ENCODE measurements around the gene AUTS2.

AUTS2 gene

DNA sequence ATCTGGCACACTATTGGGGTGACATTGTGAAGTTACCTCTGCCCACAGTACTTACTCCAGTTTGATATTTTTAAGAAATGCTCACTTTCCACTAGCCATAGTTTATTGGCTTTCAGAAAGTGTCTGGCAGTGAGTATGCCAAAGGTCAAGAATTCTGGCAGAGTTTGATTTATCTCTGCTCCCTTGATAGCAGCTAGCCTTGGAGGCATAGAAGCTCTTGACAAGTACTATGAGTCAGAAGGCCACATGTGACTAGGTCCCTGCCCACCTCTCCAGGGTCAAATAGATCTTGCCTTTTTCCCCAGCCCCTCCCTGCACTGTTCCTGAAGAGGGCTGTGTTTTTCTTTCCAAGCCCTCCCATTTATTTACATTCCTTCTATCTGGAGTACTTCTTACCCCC is 202.2 kb downstream of the AUTS2 start:
- no peak overlapping the region for H3K4me3 ChIP-seq (replicated peaks; ENCODE audit: insufficient read depth, low read length)
- H3K27ac ChIP-seq (replicated peaks), result no peak overlapping the region
- no peaks in the 10 kb centered on the region for H3K27me3 ChIP-seq (ENCODE audit: insufficient read depth, poor library complexity, severe bottlenecking)
- DNase-seq (ENCODE audit: low read depth in 1 of 2, low spot score in 1 of 2), result no peak
- TF ChIP-seq, protein P1, sequence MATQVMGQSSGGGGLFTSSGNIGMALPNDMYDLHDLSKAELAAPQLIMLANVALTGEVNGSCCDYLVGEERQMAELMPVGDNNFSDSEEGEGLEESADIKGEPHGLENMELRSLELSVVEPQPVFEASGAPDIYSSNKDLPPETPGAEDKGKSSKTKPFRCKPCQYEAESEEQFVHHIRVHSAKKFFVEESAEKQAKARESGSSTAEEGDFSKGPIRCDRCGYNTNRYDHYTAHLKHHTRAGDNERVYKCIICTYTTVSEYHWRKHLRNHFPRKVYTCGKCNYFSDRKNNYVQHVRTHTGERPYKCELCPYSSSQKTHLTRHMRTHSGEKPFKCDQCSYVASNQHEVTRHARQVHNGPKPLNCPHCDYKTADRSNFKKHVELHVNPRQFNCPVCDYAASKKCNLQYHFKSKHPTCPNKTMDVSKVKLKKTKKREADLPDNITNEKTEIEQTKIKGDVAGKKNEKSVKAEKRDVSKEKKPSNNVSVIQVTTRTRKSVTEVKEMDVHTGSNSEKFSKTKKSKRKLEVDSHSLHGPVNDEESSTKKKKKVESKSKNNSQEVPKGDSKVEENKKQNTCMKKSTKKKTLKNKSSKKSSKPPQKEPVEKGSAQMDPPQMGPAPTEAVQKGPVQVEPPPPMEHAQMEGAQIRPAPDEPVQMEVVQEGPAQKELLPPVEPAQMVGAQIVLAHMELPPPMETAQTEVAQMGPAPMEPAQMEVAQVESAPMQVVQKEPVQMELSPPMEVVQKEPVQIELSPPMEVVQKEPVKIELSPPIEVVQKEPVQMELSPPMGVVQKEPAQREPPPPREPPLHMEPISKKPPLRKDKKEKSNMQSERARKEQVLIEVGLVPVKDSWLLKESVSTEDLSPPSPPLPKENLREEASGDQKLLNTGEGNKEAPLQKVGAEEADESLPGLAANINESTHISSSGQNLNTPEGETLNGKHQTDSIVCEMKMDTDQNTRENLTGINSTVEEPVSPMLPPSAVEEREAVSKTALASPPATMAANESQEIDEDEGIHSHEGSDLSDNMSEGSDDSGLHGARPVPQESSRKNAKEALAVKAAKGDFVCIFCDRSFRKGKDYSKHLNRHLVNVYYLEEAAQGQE (IDR thresholded peaks at IDR 0.05; ENCODE audit: insufficient replicate concordance, low read depth), result no peak
- TF ChIP-seq SPI1 (IDR thresholded peaks at IDR 0.05; ENCODE audit: borderline replicate concordance, low read depth) (no peak), POLR2AphosphoS5 (IDR thresholded peaks at IDR 0.05; ENCODE audit: low read depth) (no peak), GABPA (IDR thresholded peaks at IDR 0.05; ENCODE audit: low read depth) (no peak)
- TF ChIP-seq, protein P2, sequence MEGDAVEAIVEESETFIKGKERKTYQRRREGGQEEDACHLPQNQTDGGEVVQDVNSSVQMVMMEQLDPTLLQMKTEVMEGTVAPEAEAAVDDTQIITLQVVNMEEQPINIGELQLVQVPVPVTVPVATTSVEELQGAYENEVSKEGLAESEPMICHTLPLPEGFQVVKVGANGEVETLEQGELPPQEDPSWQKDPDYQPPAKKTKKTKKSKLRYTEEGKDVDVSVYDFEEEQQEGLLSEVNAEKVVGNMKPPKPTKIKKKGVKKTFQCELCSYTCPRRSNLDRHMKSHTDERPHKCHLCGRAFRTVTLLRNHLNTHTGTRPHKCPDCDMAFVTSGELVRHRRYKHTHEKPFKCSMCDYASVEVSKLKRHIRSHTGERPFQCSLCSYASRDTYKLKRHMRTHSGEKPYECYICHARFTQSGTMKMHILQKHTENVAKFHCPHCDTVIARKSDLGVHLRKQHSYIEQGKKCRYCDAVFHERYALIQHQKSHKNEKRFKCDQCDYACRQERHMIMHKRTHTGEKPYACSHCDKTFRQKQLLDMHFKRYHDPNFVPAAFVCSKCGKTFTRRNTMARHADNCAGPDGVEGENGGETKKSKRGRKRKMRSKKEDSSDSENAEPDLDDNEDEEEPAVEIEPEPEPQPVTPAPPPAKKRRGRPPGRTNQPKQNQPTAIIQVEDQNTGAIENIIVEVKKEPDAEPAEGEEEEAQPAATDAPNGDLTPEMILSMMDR (IDR thresholded peaks at IDR 0.05; ENCODE audit: insufficient read depth, low read length), result no peak

DNA sequence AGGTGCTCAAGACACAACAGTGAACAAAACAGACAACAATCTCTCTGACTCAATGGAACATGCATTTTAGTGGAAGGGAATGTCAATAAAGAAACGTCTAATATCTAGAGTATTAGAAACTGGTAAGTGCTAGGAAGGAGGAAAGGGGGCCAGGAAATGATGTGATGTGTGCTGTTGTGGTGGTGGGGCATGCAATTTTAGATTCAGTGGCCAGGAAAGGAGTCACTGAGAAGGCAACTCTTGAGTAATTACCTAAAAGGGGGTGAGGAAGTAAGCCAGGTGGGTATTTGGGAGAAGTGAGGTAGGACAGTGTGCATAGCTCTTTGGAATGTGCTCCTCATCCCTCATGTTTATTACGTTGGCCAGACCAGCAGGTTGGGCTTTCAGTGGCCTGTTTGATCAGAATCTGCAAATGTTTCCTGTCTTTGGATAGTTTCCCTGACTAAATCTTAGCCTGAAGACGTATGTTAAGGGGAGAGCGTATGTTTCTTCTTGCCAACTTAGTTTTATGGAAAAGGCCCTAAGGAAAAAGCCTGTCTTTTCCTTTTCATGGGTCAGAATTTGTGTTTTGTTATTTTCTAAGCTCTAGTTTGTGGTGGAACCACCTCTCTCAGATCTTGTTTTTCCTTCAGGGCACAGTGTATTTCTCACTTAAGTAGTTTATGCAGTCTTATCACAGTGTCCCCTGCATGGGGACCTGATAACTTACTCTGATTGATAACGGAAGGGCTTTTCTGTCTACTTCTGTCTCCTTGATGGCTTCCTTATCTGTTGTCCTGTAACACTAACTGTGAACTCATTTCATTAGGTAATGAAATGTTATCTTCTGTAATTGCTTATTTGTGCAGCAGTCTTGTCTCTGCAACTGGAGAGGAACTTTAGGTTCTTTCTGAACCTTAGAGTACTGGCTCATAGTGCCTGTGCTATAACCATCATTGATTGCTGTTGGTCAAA is 203.7 kb downstream of the AUTS2 start:
- TF ChIP-seq, protein P1 (IDR thresholded peaks at IDR 0.05; ENCODE audit: insufficient replicate concordance, low read depth), result no peak
- TF ChIP-seq, protein P2 (IDR thresholded peaks at IDR 0.05; ENCODE audit: insufficient read depth, low read length), result no peak
- TF ChIP-seq POLR2AphosphoS5 (IDR thresholded peaks at IDR 0.05; ENCODE audit: low read depth), result no peak
- TF ChIP-seq SPI1 (IDR thresholded peaks at IDR 0.05; ENCODE audit: borderline replicate concordance, low read depth), result no peak
- TF ChIP-seq GABPA (IDR thresholded peaks at IDR 0.05; ENCODE audit: low read depth), result no peak
- H3K27ac ChIP-seq (replicated peaks), result no peak overlapping the region
- no peak overlapping the region for H3K4me3 ChIP-seq (replicated peaks; ENCODE audit: insufficient read depth, low read length)
- no peak for DNase-seq (ENCODE audit: low read depth in 1 of 2, low spot score in 1 of 2)
- no peaks in the 10 kb centered on the region for H3K27me3 ChIP-seq (ENCODE audit: insufficient read depth, poor library complexity, severe bottlenecking)

DNA sequence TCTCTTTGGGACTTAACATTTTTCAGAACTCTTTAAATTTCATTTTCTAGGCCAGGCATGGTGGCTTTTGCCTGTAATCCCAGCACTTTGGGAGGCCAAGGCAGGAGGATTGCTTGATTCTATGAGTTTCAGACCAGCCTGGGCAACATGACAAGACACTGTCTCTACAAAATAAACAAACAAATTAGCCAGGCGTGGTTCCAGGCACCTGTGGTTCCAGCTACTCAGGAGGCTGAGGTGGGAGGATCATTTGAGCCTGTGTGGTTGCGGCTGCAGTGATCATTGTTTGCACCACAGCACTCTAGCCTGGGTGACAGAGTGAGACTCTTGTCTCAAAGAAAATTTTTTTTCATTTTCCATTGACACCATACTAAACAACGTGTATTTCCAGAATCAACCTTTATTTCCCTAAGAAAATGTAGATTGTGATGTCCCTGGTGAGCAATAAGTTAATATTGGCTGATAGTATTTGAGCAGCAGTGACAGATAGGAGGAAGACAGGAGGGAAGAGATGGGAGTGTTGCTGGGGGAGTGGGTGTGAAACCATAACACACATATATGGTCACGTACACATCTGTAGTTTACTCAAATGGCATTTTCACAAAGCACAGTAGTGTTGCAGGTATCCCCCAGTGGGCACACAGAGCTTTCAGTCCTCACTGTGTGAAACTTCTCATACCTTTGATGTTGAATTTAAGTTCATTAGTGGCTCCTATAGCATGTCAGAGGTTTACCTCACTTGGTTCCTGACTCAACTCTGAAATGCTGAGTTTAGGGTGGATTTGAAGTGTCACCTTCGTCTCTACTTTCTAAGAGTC is 205.6 kb downstream of the AUTS2 start:
- no peak for TF ChIP-seq POLR2AphosphoS5 (IDR thresholded peaks at IDR 0.05; ENCODE audit: low read depth)
- no peak for TF ChIP-seq SPI1 (IDR thresholded peaks at IDR 0.05; ENCODE audit: borderline replicate concordance, low read depth)
- TF ChIP-seq, protein P2 (IDR thresholded peaks at IDR 0.05; ENCODE audit: insufficient read depth, low read length), result no peak
- no peak for TF ChIP-seq GABPA (IDR thresholded peaks at IDR 0.05; ENCODE audit: low read depth)
- TF ChIP-seq, protein P1 (IDR thresholded peaks at IDR 0.05; ENCODE audit: insufficient replicate concordance, low read depth), result no peak
- Histone ChIP-seq H3K4me3 (replicated peaks; ENCODE audit: insufficient read depth, low read length) (no peak overlapping the region), H3K27ac (replicated peaks) (no peak overlapping the region), H3K27me3 (ENCODE audit: insufficient read depth, poor library complexity, severe bottlenecking) (no peaks in the 10 kb centered on the region)
- DNase-seq (ENCODE audit: low read depth in 1 of 2, low spot score in 1 of 2), result no peak

Measured in HL-60 (cell line).